Stimulated activated naive CD8-positive, alpha-beta T cell treated with anti-CD3 and anti-CD28 coated beads, Interleukin-15, Interleukin-2, amounts not matched to agents 100 U/mL and 50 U/mL, for 24 hours (primary cell): ENCODE data around the gene MFSD6.
A peak's percentile ranks its signal among the peaks of the same experiment; 100 is the strongest.
"Not testable (repeated sequence)": the region's sequence is repeated elsewhere in the genome, so short reads cannot be mapped to it uniquely, and the experiment has no call there.

Source experiments
- ATAC-seq: fragments of 150-1000 bp; cut with Tn5 transposase; one replicate; pipeline ENCODE4 v1.10.0; 2021
- DNase-seq: peaks from one replicate; pipeline ENCODE4 v3.0.0; 2021

MFSD6 gene

DNA sequence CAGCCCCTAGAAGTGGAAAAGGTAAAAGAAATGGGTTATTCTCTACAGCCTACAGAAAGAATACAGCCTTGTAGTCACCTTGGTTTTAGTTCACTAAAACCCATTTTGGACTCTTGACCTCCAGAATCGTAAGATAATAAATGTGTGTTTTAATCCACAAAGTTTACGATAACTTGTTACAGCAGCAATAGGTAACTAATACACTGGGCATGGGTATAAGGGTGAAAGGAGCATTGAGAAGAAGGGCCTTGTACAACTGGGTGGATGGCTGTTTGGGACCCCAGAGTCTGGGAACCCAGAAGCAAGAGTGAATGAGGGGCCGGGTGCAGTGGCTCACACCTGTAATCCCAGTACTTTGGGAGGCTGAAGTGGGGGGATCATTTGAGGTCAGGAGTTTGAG lies 2.2 kb upstream of the MFSD6 start:
- DNase-seq (no peak), ATAC-seq (no peak)

DNA sequence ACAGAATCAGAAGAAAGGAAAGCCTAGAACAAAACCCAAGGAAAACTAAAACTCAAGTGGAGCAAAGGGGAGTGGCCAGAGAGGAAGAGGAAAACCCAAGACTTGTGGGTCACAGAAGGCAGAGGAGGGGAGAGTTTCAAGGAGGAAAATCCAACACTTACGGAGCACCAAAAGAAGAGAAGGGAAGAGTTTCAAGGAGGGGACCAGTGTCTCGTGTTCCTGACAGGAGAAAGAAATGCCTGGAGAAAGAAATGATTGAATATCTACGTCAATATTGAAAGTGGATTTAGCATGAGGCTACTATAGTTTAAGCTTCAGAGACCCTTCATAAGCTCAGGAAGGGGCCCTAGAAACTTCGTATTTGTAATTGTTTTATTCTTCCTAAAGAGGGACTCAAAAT lies 1.4 kb upstream of the MFSD6 start:
- ATAC-seq (no peak), DNase-seq (no peak)

DNA sequence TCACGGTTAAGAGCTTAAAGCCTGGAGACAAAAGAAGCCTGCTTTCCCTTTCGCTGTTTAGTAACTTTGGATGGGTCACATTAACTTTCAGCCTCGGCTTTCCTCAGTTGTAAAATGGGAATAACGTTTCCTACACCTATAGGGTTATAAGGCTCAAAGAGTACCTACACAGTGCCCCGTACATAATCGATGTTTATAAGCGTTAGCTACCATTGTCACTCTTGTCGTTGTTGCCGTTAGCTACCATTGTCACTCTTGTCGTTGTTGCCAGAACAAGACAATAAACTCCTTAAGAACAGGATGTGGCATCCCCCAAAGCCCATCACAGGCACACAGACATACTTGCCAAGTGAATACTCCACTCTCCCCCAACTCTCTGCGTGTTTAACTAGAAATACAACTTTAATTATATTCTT lies 901 bp upstream of the MFSD6 start:
- DNase-seq (no peak), ATAC-seq (peak; percentile 11)

- ATAC-seq: peak; percentile 46
- peak; percentile 75 for DNase-seq
Observed at GRCh38 chr2:190408538-190409271, 550 bp downstream of the MFSD6 start.

DNA sequence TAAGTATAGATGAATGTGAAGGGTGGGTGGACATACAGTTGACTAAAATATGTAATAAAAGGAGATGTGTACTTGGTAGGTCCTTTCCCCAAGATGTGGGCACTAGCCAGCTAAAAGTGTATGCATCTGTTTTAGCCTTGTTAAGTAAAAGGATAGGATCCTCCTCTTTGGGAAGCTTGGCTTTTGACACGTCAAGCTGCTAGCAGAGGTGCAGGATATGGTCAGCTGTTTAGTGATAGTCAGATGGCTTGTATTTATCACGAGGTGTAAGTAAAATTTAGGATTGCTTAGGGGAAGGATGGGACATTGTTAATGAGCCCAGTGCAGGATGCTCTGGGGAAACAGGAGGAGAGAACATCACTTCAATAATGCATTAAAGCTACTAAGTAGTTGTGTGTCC lies 1.5 kb downstream of the MFSD6 start:
- DNase-seq: no peak
- no peak for ATAC-seq

DNA sequence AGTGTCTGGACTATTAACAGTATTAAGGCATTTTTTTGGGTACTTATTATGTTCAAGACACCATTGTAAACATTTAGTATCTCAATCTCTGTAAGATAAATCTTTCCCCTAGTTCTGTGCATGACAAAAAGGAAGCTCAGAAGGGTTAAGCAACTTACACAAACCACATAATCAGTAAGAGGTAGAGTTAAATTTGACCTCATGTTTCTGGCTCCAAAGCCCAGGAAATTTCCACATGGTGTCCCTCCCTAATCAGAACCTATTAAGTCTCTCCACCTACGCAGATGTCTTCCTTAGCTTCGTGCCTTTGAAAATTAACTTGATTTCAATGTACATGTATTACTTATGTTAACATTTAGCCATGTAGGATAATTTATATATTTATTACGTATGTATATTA lies 2.0 kb downstream of the MFSD6 start:
- no peak for ATAC-seq
- no peak for DNase-seq

GRCh38 chr2:190412966-190413365 lies 4.8 kb downstream of the MFSD6 start:
- DNase-seq (no peak), ATAC-seq (no peak)

DNA sequence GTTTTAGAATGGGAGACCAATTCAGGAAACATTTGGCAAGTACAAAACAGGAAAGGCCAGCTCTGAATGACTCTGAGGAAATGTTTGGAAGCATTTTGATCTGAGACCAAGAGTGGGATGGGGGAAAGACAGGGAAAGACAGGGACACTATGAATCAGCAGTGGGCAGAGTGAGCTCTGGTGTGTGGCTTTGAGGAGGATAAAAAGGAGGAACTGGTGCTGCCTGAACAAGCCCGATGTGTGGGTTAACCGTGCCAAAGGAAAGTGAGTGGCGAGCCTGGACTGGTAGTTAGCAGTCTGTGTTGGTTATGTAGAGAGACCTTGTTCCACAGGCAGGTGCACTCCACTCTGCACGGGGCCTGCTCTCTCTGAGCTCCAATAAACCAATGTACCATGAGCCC lies 5.3 kb downstream of the MFSD6 start:
- DNase-seq: no peak
- peak; percentile 4 for ATAC-seq

DNA sequence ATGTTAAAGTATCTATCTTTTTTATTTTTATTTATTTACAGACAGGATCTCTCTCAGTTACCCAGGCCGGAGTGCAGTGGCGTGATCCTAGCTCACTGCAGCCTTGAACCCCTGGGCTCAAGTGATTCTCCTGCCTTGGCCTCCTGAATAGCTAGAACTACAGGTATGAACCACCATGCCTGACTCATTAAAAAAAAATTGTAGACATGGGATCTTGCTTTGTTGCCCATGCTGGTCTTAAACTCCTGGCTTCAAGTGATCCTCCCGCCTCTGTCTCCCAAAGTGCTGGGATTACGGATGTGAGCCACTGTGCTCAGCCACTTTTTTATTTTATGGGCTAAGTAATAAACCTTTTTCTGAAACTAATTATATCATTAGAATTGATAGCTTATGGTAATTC lies 7.1 kb downstream of the MFSD6 start:
- ATAC-seq: no peak
- no peak for DNase-seq

- ATAC-seq (no peak), DNase-seq (no peak)
Observed at GRCh38 chr2:190415794-190416775, 7.9 kb downstream of the MFSD6 start.

DNA sequence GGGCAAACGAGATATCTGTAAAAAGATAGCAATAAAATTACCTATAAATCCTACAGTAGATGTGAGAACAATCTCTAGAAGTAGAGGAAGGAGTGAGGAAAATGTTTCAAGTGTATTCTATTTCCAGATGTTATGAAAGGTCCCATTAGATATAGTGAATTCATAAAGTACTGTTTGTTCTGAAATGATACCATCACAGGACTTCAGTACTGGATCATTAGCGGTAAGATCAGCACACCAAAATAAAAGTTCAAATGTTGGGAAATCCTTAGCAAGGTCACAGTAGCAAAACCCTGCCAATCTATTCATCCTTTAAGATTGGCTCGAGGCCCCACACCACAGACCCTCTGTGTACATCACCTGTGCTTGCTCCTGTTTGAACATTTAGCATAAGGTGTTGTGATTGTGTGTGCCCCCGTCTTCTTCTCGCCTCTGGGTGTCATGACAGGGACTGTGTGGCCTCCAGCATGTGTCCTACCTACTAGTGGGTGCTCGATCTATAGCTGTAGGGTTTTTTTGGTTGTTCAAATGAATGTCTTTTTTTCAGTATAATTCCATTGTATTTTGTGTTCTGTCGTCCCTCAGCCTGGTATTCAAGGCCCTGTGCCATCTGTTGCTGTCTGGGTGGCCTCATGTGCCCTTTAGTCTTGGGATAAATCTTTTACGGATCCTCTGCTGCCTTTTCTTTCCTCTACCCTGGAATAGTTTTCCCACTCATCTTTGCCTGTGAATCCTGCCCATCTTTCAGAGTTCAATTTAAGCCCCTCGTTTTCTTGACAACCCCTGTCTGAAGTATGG lies 9.1 kb downstream of the MFSD6 start:
- no peak for ATAC-seq

DNA sequence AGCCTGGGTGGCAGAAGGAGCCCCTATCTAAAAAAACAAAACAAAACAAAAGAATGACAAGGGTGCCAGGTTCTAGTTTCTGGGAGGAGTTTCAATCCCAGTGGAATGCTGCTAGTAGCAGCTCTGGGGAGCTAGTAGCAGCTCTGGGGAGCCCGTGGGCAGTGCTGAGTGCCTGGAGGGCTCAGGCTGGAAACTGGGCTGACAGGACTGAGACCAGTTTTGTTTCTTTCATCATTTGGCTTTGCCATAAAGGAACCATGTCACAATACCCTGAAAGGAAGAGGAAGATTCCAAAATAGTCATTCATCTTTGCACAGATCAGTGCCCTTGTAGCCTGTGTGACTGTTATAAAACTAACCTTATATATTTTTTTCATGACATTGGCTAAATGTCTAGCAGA lies 10.6 kb downstream of the MFSD6 start:
- DNase-seq (no peak), ATAC-seq (no peak)

More for the DNA sequence above, 9.1 kb downstream of the MFSD6 start:
- no peak for DNase-seq

- DNase-seq (no peak), ATAC-seq (no peak)
Observed at GRCh38 chr2:190420801-190421200, 12.6 kb downstream of the MFSD6 start.

- DNase-seq (no peak), ATAC-seq (no peak)
Observed at GRCh38 chr2:190425221-190425866, 17.2 kb downstream of the MFSD6 start.

GRCh38 chr2:190425883-190426658 lies 17.9 kb downstream of the MFSD6 start:
- DNase-seq (no peak), ATAC-seq (no peak)

GRCh38 chr2:190430866-190431265 lies 22.7 kb downstream of the MFSD6 start:
- ATAC-seq: not testable (repeated sequence)

GRCh38 chr2:190431907-190432306 lies 23.8 kb downstream of the MFSD6 start:
- ATAC-seq (no peak), DNase-seq (no peak)

More at GRCh38 chr2:190430866-190431265, 22.7 kb downstream of the MFSD6 start:
- DNase-seq: not testable (repeated sequence)

- ATAC-seq: peak; percentile 9
- no peak for DNase-seq
Observed at GRCh38 chr2:190432567-190433231, 24.5 kb downstream of the MFSD6 start.

DNA sequence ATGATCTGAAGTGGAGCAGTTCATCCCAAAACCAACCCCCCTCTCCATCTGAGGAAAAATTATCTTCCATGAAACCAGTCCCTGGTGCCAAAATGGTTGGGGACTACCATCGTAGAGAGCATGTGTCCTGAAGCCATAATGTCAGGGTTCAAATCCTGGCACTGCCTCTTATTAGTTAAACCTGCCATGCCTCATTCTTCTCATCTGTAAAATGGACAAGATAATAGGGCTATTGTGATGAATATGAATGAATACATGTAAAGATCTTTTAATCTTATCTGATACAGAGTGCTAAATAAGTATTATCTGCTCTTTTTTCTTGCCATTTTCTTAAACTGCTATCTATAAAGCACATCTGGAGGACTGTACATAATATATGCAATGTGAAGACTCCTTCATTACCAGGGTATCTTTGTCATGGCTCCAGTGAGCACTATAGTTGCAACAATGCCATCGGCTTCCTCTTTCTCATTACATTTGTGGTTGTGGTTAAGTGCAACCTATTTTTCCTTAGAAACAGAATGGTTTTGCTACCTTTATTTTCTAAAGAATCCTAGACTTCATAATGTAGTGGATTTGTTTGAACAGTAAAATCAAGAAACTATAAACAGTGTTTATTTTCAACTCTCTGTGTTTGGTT lies 27.0 kb downstream of the MFSD6 start:
- no peak for DNase-seq
- ATAC-seq: no peak

DNA sequence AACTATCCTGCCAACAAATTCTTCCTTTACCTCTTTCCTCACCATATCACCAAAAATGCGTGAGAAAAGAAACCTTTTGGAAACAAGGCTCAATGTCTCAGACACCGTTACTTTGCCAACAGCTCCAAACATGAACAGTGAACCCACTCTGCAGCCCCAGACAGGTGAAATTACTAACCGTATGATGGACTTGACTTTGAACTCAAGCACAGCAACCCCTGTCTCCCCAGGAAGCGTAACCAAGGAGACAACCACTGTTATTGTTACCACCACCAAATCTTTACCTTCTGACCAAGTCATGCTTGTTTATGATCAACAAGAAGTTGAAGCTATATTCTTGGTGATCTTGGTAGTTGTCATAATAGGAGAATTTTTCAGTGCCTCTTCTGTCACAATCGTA lies 28.4 kb downstream of the MFSD6 start:
- DNase-seq (no peak), ATAC-seq (no peak)
